KMS-11 (cell line): ENCODE results near the gene ACSF2.
"Not testable (repeated sequence)": the region's sequence is repeated elsewhere in the genome, so short reads cannot be mapped to it uniquely, and the experiment has no call there.

Source experiments
- H2AFZ ChIP-seq: fragments of 200-600 bp; sonication (generic); 2 replicates; pipeline ENCODE4 v1.6.1; 2016; ENCODE audit warnings: antibody characterized with exemption, mixed run types, low read depth
- H3K27ac ChIP-seq: fragments of 200-600 bp; sonication (generic); 2 replicates; pipeline ENCODE4 v1.6.1; 2016; ENCODE audit warnings: mild to moderate bottlenecking, mixed run types
- H3K27me3 ChIP-seq: fragments of 200-600 bp; sonication (generic); 2 replicates; pipeline ENCODE4 v1.6.1; 2017; ENCODE audit warnings: mild to moderate bottlenecking, low read depth, mixed run types, moderate library complexity; ENCODE audit not compliant: insufficient read depth
- H3K36me3 ChIP-seq: fragments of 200-600 bp; sonication (generic); 2 replicates; pipeline ENCODE4 v1.6.1; 2017; ENCODE audit warnings: mild to moderate bottlenecking, mixed run types; ENCODE audit not compliant: insufficient read depth
- H3K4me1 ChIP-seq: fragments of 200-600 bp; sonication (generic); 2 replicates; pipeline ENCODE4 v1.6.1; 2016; ENCODE audit warnings: mild to moderate bottlenecking, low read depth, mixed run types; ENCODE audit not compliant: poor library complexity, severe bottlenecking
- H3K4me2 ChIP-seq: fragments of 200-600 bp; sonication (generic); 2 replicates; pipeline ENCODE4 v1.7.0; 2016; ENCODE audit warnings: mild to moderate bottlenecking, mixed run types
- H3K4me3 ChIP-seq: fragments of 200-600 bp; sonication (generic); IDR thresholded peaks from 2 replicates; pipeline ENCODE4 v1.6.1; 2017; ENCODE audit warnings: low read depth, low read length, mixed read lengths; ENCODE audit not compliant: insufficient read depth
- H3K79me2 ChIP-seq: fragments of 200-600 bp; sonication (generic); 2 replicates; pipeline ENCODE4 v1.6.1; 2016; ENCODE audit warnings: low read depth, mixed run types; ENCODE audit not compliant: insufficient read depth
- H3K9ac ChIP-seq: fragments of 200-600 bp; sonication (generic); 2 replicates; pipeline ENCODE4 v1.6.1; 2016; ENCODE audit warnings: mild to moderate bottlenecking, mixed run types
- H4K20me1 ChIP-seq: fragments of 200-600 bp; sonication (generic); 2 replicates; pipeline ENCODE4 v1.6.1; 2016; ENCODE audit warnings: mild to moderate bottlenecking, mixed run types; ENCODE audit not compliant: insufficient read depth
- TF ChIP-seq, protein P1 (sequence below): fragments of 200-600 bp; sonication (generic); conservative IDR thresholded peaks from 2 replicates; pipeline ENCODE4 v1.6.1; 2017; ENCODE audit warnings: low read depth, mild to moderate bottlenecking, antibody characterized with exemption, low read length, moderate library complexity, mixed read lengths

The ACSF2 gene

GRCh38 chr17:50473901-50474300, 47.9 kb downstream of the ACSF2 start:
- no peaks in the 10 kb centered on the region for H3K79me2 ChIP-seq
- H3K4me2 ChIP-seq: no peak overlapping the region
- no peak overlapping the region for H2AFZ ChIP-seq
- no peak overlapping the region for H3K9ac ChIP-seq
- no peaks in the 10 kb centered on the region for H4K20me1 ChIP-seq
- H3K4me3 ChIP-seq: no peak overlapping the region
- H3K36me3 ChIP-seq: no peaks in the 10 kb centered on the region
- H3K27me3 ChIP-seq: no peaks in the 10 kb centered on the region
- no peak overlapping the region for H3K27ac ChIP-seq
- TF ChIP-seq, protein P1, sequence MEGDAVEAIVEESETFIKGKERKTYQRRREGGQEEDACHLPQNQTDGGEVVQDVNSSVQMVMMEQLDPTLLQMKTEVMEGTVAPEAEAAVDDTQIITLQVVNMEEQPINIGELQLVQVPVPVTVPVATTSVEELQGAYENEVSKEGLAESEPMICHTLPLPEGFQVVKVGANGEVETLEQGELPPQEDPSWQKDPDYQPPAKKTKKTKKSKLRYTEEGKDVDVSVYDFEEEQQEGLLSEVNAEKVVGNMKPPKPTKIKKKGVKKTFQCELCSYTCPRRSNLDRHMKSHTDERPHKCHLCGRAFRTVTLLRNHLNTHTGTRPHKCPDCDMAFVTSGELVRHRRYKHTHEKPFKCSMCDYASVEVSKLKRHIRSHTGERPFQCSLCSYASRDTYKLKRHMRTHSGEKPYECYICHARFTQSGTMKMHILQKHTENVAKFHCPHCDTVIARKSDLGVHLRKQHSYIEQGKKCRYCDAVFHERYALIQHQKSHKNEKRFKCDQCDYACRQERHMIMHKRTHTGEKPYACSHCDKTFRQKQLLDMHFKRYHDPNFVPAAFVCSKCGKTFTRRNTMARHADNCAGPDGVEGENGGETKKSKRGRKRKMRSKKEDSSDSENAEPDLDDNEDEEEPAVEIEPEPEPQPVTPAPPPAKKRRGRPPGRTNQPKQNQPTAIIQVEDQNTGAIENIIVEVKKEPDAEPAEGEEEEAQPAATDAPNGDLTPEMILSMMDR: no peak
- peaks cover 7% of the 10 kb centered on the region for H3K4me1 ChIP-seq

DNA sequence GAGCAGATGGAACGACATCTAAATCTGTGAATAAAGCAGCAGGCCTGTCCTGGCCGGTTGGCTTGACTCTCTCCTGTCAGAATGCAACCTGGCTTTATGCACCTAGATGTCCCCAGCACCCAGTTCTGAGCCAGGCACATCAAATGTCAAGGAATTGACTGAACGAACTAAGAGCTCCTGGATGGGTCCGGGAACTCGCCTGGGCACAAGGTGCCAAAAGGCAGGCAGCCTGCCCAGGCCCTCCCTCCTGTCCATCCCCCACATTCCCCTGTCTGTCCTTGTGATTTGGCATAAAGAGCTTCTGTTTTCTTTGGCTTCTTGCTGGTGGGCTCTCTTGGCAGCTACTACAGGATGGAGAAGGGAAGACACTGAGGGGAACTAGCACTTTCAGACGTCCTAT, 48.5 kb downstream of the ACSF2 start:
- peaks cover 8% of the 10 kb centered on the region for H3K4me1 ChIP-seq
- no peaks in the 10 kb centered on the region for H4K20me1 ChIP-seq
- no peak overlapping the region for H2AFZ ChIP-seq
- TF ChIP-seq, protein P1: no peak
- no peak overlapping the region for H3K4me2 ChIP-seq
- no peaks in the 10 kb centered on the region for H3K36me3 ChIP-seq
- no peak overlapping the region for H3K9ac ChIP-seq
- no peaks in the 10 kb centered on the region; the same call in 1 of the 2 replicates for H3K79me2 ChIP-seq
- no peaks in the 10 kb centered on the region for H3K27me3 ChIP-seq
- no peak overlapping the region for H3K4me3 ChIP-seq
- no peak overlapping the region for H3K27ac ChIP-seq

GRCh38 chr17:50475362-50475761, 49.3 kb downstream of the ACSF2 start:
- no peak overlapping the region for H3K4me3 ChIP-seq
- peaks cover 8% of the 10 kb centered on the region; the same call in 1 of the 2 replicates for H3K79me2 ChIP-seq
- H3K4me2 ChIP-seq: no peak overlapping the region
- TF ChIP-seq, protein P1: no peak
- peaks cover 16% of the 10 kb centered on the region for H3K4me1 ChIP-seq
- H4K20me1 ChIP-seq: no peaks in the 10 kb centered on the region
- H3K27ac ChIP-seq: no peak overlapping the region
- no peaks in the 10 kb centered on the region for H3K36me3 ChIP-seq
- no peak overlapping the region for H3K9ac ChIP-seq
- H2AFZ ChIP-seq: no peak overlapping the region
- H3K27me3 ChIP-seq: no peaks in the 10 kb centered on the region

- not testable (repeated sequence) for H2AFZ ChIP-seq, H3K9ac ChIP-seq, H4K20me1 ChIP-seq, H3K4me2 ChIP-seq, H3K27ac ChIP-seq, H3K27me3 ChIP-seq, H3K36me3 ChIP-seq, H3K4me3 ChIP-seq
- H3K79me2 ChIP-seq: peaks cover 11% of the 10 kb centered on the region; the same call in 1 of the 2 replicates
- H3K4me1 ChIP-seq: peaks cover 16% of the 10 kb centered on the region
Measured at GRCh38 chr17:50475775-50476544, 49.9 kb downstream of the ACSF2 start.
